Neural cell (in vitro differentiated cells): ENCODE measurements around the gene TBX18.

Experiments used
- POLR2AphosphoS5 ChIP-seq: IDR thresholded peaks from 2 replicates; pipeline ENCODE4 v1.6.1; 2012
- TF ChIP-seq, protein P1 (sequence below): fragments of 450-650 bp; IDR thresholded peaks from 2 replicates; pipeline ENCODE4 v1.5.1; 2014; ENCODE audit warnings: antibody characterized with exemption, mild to moderate bottlenecking, moderate library complexity; ENCODE audit not compliant: poor library complexity, severe bottlenecking

DNA sequence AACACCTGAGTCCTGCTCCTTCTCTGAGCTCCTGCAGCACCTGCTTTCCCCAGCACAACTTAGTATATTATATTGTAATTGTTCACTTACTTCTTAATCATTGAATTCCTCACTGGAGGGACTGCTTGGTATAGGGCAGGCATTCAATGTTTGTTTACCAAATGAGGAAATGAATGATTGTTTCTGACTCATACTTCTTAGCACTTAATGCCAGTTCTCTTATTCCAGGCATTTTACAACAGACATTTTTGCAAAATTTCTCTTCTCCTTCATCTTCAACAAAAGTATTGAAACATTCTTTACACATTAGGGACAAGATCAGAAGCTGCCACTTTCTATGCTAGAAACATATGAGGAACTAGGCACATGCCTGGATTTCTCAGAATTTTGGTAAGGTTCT is 119.4 kb downstream of the TBX18 start:
- no peak for TF ChIP-seq POLR2AphosphoS5
- TF ChIP-seq, protein P1, sequence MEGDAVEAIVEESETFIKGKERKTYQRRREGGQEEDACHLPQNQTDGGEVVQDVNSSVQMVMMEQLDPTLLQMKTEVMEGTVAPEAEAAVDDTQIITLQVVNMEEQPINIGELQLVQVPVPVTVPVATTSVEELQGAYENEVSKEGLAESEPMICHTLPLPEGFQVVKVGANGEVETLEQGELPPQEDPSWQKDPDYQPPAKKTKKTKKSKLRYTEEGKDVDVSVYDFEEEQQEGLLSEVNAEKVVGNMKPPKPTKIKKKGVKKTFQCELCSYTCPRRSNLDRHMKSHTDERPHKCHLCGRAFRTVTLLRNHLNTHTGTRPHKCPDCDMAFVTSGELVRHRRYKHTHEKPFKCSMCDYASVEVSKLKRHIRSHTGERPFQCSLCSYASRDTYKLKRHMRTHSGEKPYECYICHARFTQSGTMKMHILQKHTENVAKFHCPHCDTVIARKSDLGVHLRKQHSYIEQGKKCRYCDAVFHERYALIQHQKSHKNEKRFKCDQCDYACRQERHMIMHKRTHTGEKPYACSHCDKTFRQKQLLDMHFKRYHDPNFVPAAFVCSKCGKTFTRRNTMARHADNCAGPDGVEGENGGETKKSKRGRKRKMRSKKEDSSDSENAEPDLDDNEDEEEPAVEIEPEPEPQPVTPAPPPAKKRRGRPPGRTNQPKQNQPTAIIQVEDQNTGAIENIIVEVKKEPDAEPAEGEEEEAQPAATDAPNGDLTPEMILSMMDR = no peak
